Suprapubic skin (tissue), 4 donors: ENCODE data around the gene WNK4. TPM values are rescaled to one million over a fixed set of nuclear protein-coding genes. Genes with fewer than 3 reads are reported as not detected.
A peak's percentile ranks its signal among the peaks of the same experiment; 100 is the strongest.
"Not testable (repeated sequence)": the region's sequence is repeated elsewhere in the genome, so short reads cannot be mapped to it uniquely, and the experiment has no call there.

Source experiments
- DNase-seq, 2 donors: peaks; one replicate each; pipeline ENCODE4 v3.0.0-alpha.2; 2019; ENCODE audit warnings: low spot score in 2 of 2
- H3K27ac ChIP-seq: fragments of 200-600 bp; sonication (generic); one replicate; pipeline ENCODE4 v1.5.1; 2019
- H3K27me3 ChIP-seq: fragments of 200-600 bp; sonication (generic); one replicate; pipeline ENCODE4 v1.5.1; 2019
- H3K36me3 ChIP-seq: fragments of 200-600 bp; sonication (generic); one replicate; pipeline ENCODE4 v1.5.1; 2019
- H3K4me1 ChIP-seq: fragments of 200-600 bp; sonication (generic); one replicate; pipeline ENCODE4 v1.5.1; 2019
- H3K4me3 ChIP-seq: fragments of 200-600 bp; sonication (generic); one replicate; pipeline ENCODE4 v1.5.1; 2019; ENCODE audit warnings: mild to moderate bottlenecking
- H3K9me3 ChIP-seq: fragments of 200-600 bp; sonication (generic); one replicate; pipeline ENCODE4 v1.5.1; 2019
- CTCF ChIP-seq, 2 donors: fragments of 200-600 bp in 1 of 2; fragments of 450-650 bp in 1 of 2; sonication (generic) in 1 of 2; IDR thresholded peaks; one replicate each; pipeline ENCODE4 v1.5.1; 2016 to 2019; ENCODE audit warnings: antibody characterized with exemption in 2 of 2, mild to moderate bottlenecking in 1 of 2, moderate library complexity in 1 of 2
- EP300 ChIP-seq: sonication (generic); formaldehyde crosslinking; IDR thresholded peaks from one replicate; pipeline ENCODE4 v1.6.1; 2017; ENCODE audit warnings: antibody characterized with exemption
- POLR2A ChIP-seq, 2 donors: fragments of 450-650 bp; IDR thresholded peaks; one replicate each; pipeline ENCODE4 v1.6.1; 2017; ENCODE audit warnings: antibody characterized with exemption in 2 of 2, mild to moderate bottlenecking in 2 of 2, moderate library complexity in 2 of 2
- POLR2AphosphoS5 ChIP-seq, 3 donors: sonication (generic); formaldehyde crosslinking; IDR thresholded peaks; one replicate each; pipeline ENCODE4 v1.6.1; 2017; ENCODE audit warnings: antibody characterized with exemption in 3 of 3
- WGBS: methylation state at CpG from one replicate; pipeline ENCODE4 v1.1.5; 2018; 5-methylcytosine and 5-hydroxymethylcytosine counted together
- total RNA-seq, 4 donors: library from RNA; depleted of rRNA; stranded (reverse); fragments of >200 nt; gene quantifications; one replicate each; pipeline ENCODE4 v1.1.0, GENCODE V29; 2016

Gene WNK4
- total RNA-seq = 1 to 10 TPM in 1 of 4 donors, under 1 TPM in 2, not detected in 1; 0.40 to 1.1 (median 0.98) TPM

DNA sequence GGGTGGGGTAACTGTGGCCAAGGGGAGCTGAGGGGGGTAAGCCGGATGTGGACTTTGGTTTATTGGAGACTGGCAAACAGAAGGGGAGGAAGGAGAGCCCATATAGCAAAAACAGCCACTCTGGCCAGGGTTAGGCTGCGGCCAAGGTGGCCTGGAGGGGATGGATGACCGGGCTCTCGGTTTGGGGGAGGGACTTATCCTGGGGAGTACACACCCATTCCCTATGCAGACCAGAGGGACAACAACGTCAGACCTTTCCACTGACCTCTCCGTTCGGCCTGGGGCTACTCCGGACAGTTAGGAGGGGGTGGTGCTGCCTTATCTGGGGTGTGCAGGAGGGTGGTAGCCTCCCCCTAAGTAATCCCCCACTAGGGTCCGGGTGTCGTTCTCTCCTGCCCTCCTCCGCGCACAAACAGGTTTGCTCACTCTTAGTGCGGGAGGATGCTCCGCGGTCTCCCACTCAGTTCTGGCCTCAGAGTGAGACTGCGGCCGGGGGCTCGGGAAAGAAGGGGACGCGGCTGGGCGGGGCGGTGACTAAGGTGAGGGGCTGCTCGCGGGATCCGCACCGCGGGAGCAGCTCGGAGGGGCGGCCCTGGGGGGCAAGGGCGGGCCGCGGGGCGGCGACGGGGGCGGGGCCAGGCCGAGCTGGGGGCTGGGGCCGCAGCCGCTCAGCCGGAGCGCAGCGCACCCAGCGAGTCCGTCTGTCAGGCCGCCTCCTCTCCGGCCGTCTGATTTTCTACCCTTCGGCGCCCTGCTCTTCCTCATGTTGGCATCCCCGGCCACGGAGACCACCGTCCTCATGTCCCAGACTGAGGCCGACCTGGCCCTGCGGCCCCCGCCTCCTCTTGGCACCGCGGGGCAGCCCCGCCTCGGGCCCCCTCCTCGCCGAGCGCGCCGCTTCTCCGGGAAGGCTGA lies at the start of gene WNK4:
TSS of gene WNK4 (plus strand) at position 675 of the 915 bp plus-strand sequence. CDS start at position 764, 89 bp downstream.
- Histone ChIP-seq H3K27me3 (peaks cover 52% of the 10 kb centered on the region), H3K9me3 (no peaks in the 10 kb centered on the region), H3K4me3 (peak within 1 kb of the TSS; percentile 53), H3K36me3 (peaks cover 44% of the 10 kb centered on the region), H3K27ac (no peak within 1 kb of the TSS), H3K4me1 (peaks cover 38% of the 10 kb centered on the region)
- TF ChIP-seq EP300 = no peak
- 15% methylated on average over 28 of the region's 65 CpGs for WGBS
- DNase-seq = no peak

- Histone ChIP-seq H3K4me3 (no peak overlapping the region), H3K27ac (no peak overlapping the region), H3K27me3 (no peaks in the 10 kb centered on the region), H3K9me3 (no peaks in the 10 kb centered on the region), H3K36me3 (no peaks in the 10 kb centered on the region), H3K4me1 (peaks cover 26% of the 10 kb centered on the region)
- DNase-seq = no peak
- TF ChIP-seq CTCF (IDR thresholded peaks at IDR 0.05) (no peak), POLR2A (IDR thresholded peaks at IDR 0.05) (no peak), EP300 (no peak), POLR2AphosphoS5 (IDR thresholded peaks at IDR 0.05) (no peak)
- 93% methylated on average over 1 of the region's 1 CpG for WGBS
Measured at GRCh38 chr17:42740699-42741098, 39.7 kb upstream of the WNK4 start.

DNA sequence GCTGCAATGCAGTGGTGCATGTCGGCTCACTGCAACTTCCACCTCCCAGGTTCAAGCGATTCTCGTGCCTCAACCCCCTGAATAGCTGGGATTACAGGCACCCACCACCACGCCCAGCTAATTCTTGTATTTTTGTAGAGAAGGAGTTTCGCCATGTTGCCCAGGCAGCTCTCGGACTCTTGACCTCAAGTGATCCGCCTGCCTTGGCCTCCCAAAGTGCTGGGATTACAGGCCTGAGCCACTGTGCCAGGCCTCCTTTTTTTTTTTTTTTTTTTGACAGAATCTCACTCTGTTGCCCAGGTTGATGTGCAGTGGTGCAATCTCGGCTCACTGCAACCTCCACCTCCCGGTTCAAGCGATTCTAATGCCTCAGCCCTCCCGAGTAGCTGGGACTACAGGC lies 37.5 kb upstream of the WNK4 start:
- H3K27me3 ChIP-seq, H3K27ac ChIP-seq, H3K4me3 ChIP-seq, DNase-seq, H3K9me3 ChIP-seq, H3K36me3 ChIP-seq: not testable (repeated sequence)
- WGBS = 90% methylated on average over 11 of the region's 11 CpGs
- H3K4me1 ChIP-seq = peaks cover 22% of the 10 kb centered on the region

DNA sequence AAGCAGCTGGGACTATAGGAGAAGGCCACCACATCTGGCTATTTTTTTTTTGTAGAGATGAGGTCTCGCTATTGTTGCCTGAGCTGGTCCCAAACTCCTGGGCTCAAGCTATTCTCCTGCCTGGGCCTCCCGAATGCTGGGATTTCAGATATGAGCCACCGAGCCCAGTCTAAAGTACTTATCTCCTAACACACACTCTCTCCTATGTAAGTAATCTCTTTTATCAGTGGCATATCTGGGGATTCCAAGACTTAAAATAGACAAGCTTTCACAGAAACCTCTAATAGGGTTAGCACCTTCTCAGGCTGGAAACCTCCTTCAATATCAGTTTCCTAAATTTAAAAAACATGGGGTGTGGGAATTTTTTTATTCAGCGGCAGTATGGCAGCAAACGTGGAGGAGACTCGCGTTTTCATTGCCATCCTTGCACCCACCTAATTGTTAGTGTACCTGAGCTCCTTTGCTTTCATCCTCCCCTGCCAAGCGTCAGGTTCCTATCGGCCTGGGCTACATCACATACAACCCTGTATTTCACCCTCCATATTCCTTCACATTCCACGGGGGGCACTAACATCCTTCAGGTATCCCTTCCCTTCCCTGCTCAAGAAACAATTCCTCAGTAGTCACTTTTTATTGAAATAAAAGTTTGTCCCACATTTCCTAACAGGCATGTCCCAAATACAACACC lies 36.7 kb upstream of the WNK4 start:
- Histone ChIP-seq H3K4me1 (peaks cover 28% of the 10 kb centered on the region), H3K9me3 (no peaks in the 10 kb centered on the region), H3K27ac (peak overlapping the region; percentile 94), H3K36me3 (no peaks in the 10 kb centered on the region), H3K4me3 (peak overlapping the region; percentile 61), H3K27me3 (no peaks in the 10 kb centered on the region)
- DNase-seq = no peak
- WGBS = 33% methylated on average over 10 of the region's 10 CpGs
- TF ChIP-seq CTCF (IDR thresholded peaks at IDR 0.05) (no peak), POLR2AphosphoS5 (IDR thresholded peaks at IDR 0.05) (no peak), POLR2A (IDR thresholded peaks at IDR 0.05) (no peak), EP300 (no peak)

- TF ChIP-seq EP300 = no peak
- H3K27me3 ChIP-seq = no peaks in the 10 kb centered on the region
- no peaks in the 10 kb centered on the region for H3K36me3 ChIP-seq
- H3K4me3 ChIP-seq = peak overlapping the region; percentile 61
- no peaks in the 10 kb centered on the region for H3K9me3 ChIP-seq
- peaks cover 34% of the 10 kb centered on the region for H3K4me1 ChIP-seq
- peak overlapping the region; percentile 94 for H3K27ac ChIP-seq
- DNase-seq = peak; percentile 76 to 87
- WGBS = under 1% methylated on average over 24 of the region's 32 CpGs
Measured at GRCh38 chr17:42744283-42744805, 36.1 kb upstream of the WNK4 start.

GRCh38 chr17:42744806-42745617 lies 35.4 kb upstream of the WNK4 start, which contains the start of gene EZH1:
Gene EZH1 (minus strand): TSS chr17:42745040. CDS start chr17:42728941, 16,099 bp downstream.
- TF ChIP-seq POLR2AphosphoS5 (IDR thresholded peaks at IDR 0.05) (peak; percentile 62 to 77 (median 62)), EP300 (no peak), CTCF (IDR thresholded peaks at IDR 0.05) (peak in 1 of 2 donors; percentile 11), POLR2A (IDR thresholded peaks at IDR 0.05) (peak in 1 of 2 donors; percentile 85)
- H3K27me3 ChIP-seq = no peaks in the 10 kb centered on the region
- peak within 1 kb of the TSS; percentile 61 for H3K4me3 ChIP-seq
- WGBS = 7% methylated on average over 39 of the region's 50 CpGs
- peaks cover 40% of the 10 kb centered on the region for H3K4me1 ChIP-seq
- peak; percentile 94 to 95 for DNase-seq
- H3K9me3 ChIP-seq = no peaks in the 10 kb centered on the region
- no peaks in the 10 kb centered on the region for H3K36me3 ChIP-seq
- peak within 1 kb of the TSS; percentile 94 for H3K27ac ChIP-seq
